NB4 (cell line): ENCODE results near the gene TECPR1.

Experiments used
- DNase-seq: peaks from one replicate; pipeline ENCODE4 v3.0.0; 2010; ENCODE audit warnings: low read depth
- H3K4me3 ChIP-seq: one replicate; pipeline ENCODE4 v1.5.1; 2011; ENCODE audit warnings: mild to moderate bottlenecking, low read depth, low read length, moderate library complexity
- MAX ChIP-seq: IDR thresholded peaks from 2 replicates; pipeline ENCODE4 v1.6.1; 2011; ENCODE audit warnings: low read depth, low read length
- MYC ChIP-seq: IDR thresholded peaks from 2 replicates; pipeline ENCODE4 v1.6.1; 2011; ENCODE audit warnings: low read depth, low read length
- POLR2A ChIP-seq: IDR thresholded peaks from 2 replicates; pipeline ENCODE4 v1.6.1; 2011; ENCODE audit warnings: mild to moderate bottlenecking; ENCODE audit not compliant: insufficient read length; ENCODE audit errors: extremely low read depth
- TF ChIP-seq, protein P1 (sequence below): IDR thresholded peaks from one replicate; pipeline ENCODE4 v1.5.1; 2012; ENCODE audit warnings: low read depth, low read length

TECPR1 gene

GRCh38 chr7:98217623-98218582 is 34.1 kb downstream of the TECPR1 start:
- TF ChIP-seq MAX: no peak
- TF ChIP-seq, protein P1, sequence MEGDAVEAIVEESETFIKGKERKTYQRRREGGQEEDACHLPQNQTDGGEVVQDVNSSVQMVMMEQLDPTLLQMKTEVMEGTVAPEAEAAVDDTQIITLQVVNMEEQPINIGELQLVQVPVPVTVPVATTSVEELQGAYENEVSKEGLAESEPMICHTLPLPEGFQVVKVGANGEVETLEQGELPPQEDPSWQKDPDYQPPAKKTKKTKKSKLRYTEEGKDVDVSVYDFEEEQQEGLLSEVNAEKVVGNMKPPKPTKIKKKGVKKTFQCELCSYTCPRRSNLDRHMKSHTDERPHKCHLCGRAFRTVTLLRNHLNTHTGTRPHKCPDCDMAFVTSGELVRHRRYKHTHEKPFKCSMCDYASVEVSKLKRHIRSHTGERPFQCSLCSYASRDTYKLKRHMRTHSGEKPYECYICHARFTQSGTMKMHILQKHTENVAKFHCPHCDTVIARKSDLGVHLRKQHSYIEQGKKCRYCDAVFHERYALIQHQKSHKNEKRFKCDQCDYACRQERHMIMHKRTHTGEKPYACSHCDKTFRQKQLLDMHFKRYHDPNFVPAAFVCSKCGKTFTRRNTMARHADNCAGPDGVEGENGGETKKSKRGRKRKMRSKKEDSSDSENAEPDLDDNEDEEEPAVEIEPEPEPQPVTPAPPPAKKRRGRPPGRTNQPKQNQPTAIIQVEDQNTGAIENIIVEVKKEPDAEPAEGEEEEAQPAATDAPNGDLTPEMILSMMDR: no peak
- TF ChIP-seq POLR2A: no peak
- no peak for TF ChIP-seq MYC
- peak; percentile 84 for DNase-seq

GRCh38 chr7:98216941-98217622 is 35.0 kb downstream of the TECPR1 start:
- DNase-seq: no peak
- TF ChIP-seq, protein P1: no peak
- no peak for TF ChIP-seq MYC
- TF ChIP-seq MAX: no peak
- no peak for TF ChIP-seq POLR2A
- H3K4me3 ChIP-seq: no peak overlapping the region

More at GRCh38 chr7:98217623-98218582, 34.1 kb downstream of the TECPR1 start:
- H3K4me3 ChIP-seq: no peak overlapping the region

GRCh38 chr7:98215561-98216495 is 36.2 kb downstream of the TECPR1 start:
- no peak for DNase-seq
- TF ChIP-seq MYC: no peak
- no peak for TF ChIP-seq POLR2A
- TF ChIP-seq, protein P1: no peak
- TF ChIP-seq MAX: no peak

GRCh38 chr7:98214811-98215321 is 37.2 kb downstream of the TECPR1 start:
- TF ChIP-seq, protein P1: no peak
- TF ChIP-seq MYC (no peak), MAX (no peak), POLR2A (no peak)
- DNase-seq: no peak
- H3K4me3 ChIP-seq: no peak overlapping the region

More at GRCh38 chr7:98215561-98216495, 36.2 kb downstream of the TECPR1 start:
- H3K4me3 ChIP-seq: no peak overlapping the region
